ENCODE data around the gene RNF38.

Gene RNF38

GRCh38 chr9:36426945-36427344, 26.9 kb upstream of the RNF38 start:
- POLR2A ChIA-PET = no interaction called here
- peak in 1 of 3 donors; percentile 10 for DNase-seq
- no peak overlapping the region for H3K27ac ChIP-seq (ENCODE audit: insufficient read depth in 1 of 2, low read depth in 1 of 2, low read length in 2 of 2, poor library complexity in 1 of 2, severe bottlenecking in 2 of 2)
- CTCF ChIA-PET = interaction anchor here (0.8 to 1.1 kb wide), 3 partner anchors 9 to 15 kb away, joined by 3 to 4 read pairs (median 3); no protein-coding TSS in a partner anchor
- H3K4me1 ChIP-seq (ENCODE audit: control extremely low read depth in 1 of 4, control insufficient read depth in 4 of 4, insufficient read depth in 4 of 4, low read length in 3 of 4) = peaks cover 0 to 4% (median 2%) of the 10 kb centered on the region in 4 experiments
- peaks cover 0 to 15% (median 3%) of the 10 kb centered on the region in 4 experiments for H3K36me3 ChIP-seq (ENCODE audit: control insufficient read depth in 4 of 4, insufficient read depth in 4 of 4, low read length in 3 of 4)
- peak overlapping the region in 1 of 7 experiments; percentile 34 for H3K4me3 ChIP-seq (ENCODE audit: control insufficient read depth in 1 of 7, extremely low read depth in 1 of 7, insufficient read depth in 4 of 7, low read depth in 2 of 7, low read length in 6 of 7)
- H3K27me3 ChIP-seq (replicated peaks in 2 of 5; ENCODE audit: control insufficient read depth in 4 of 5, insufficient read depth in 5 of 5, low read length in 4 of 5) = no peaks in the 10 kb centered on the region
- peaks cover 0 to 3% (median 1%) of the 10 kb centered on the region in 5 experiments for H3K9me3 ChIP-seq (ENCODE audit: control extremely low read depth in 1 of 5, control insufficient read depth in 4 of 5, insufficient read depth in 2 of 5, low read depth in 1 of 5, low read length in 4 of 5)

GRCh38 chr9:36426348-36426747, 26.3 kb upstream of the RNF38 start:
- no peaks in the 10 kb centered on the region for H3K27me3 ChIP-seq (replicated peaks in 2 of 5; ENCODE audit: control insufficient read depth in 4 of 5, insufficient read depth in 5 of 5, low read length in 4 of 5)
- no peak overlapping the region for H3K4me3 ChIP-seq (ENCODE audit: control insufficient read depth in 1 of 7, extremely low read depth in 1 of 7, insufficient read depth in 4 of 7, low read depth in 2 of 7, low read length in 6 of 7)
- CTCF ChIA-PET = interaction anchor here (1.1 to 1.3 kb wide), 3 partner anchors 10 to 19 kb away, joined by 3 to 8 read pairs (median 4); no protein-coding TSS in a partner anchor
- WGBS (ENCODE audit: insufficient coverage) = no CpG with 5 or more reads among the region's 5 CpGs
- H3K4me1 ChIP-seq (ENCODE audit: control extremely low read depth in 1 of 4, control insufficient read depth in 4 of 4, insufficient read depth in 4 of 4, low read length in 3 of 4) = peaks cover 0 to 4% (median 2%) of the 10 kb centered on the region in 4 experiments
- peaks cover 0 to 15% (median 3%) of the 10 kb centered on the region in 4 experiments for H3K36me3 ChIP-seq (ENCODE audit: control insufficient read depth in 4 of 4, insufficient read depth in 4 of 4, low read length in 3 of 4)
- DNase-seq = no peak
- peaks cover 0 to 3% (median 1%) of the 10 kb centered on the region in 5 experiments for H3K9me3 ChIP-seq (ENCODE audit: control extremely low read depth in 1 of 5, control insufficient read depth in 4 of 5, insufficient read depth in 2 of 5, low read depth in 1 of 5, low read length in 4 of 5)
- POLR2A ChIA-PET = no interaction called here
- no peak overlapping the region for H3K27ac ChIP-seq (ENCODE audit: insufficient read depth in 1 of 2, low read depth in 1 of 2, low read length in 2 of 2, poor library complexity in 1 of 2, severe bottlenecking in 2 of 2)

GRCh38 chr9:36424289-36425055, 24.4 kb upstream of the RNF38 start:
- Histone ChIP-seq H3K4me3 (ENCODE audit: control insufficient read depth in 1 of 7, extremely low read depth in 1 of 7, insufficient read depth in 4 of 7, low read depth in 2 of 7, low read length in 6 of 7) (no peak overlapping the region), H3K4me1 (ENCODE audit: control extremely low read depth in 1 of 4, control insufficient read depth in 4 of 4, insufficient read depth in 4 of 4, low read length in 3 of 4) (peaks cover 0 to 4% (median 2%) of the 10 kb centered on the region in 4 experiments), H3K36me3 (ENCODE audit: control insufficient read depth in 4 of 4, insufficient read depth in 4 of 4, low read length in 3 of 4) (peaks cover 0 to 13% (median 5%) of the 10 kb centered on the region in 4 experiments), H3K27ac (ENCODE audit: insufficient read depth in 1 of 2, low read depth in 1 of 2, low read length in 2 of 2, poor library complexity in 1 of 2, severe bottlenecking in 2 of 2) (no peak overlapping the region), H3K9me3 (ENCODE audit: control extremely low read depth in 1 of 5, control insufficient read depth in 4 of 5, insufficient read depth in 2 of 5, low read depth in 1 of 5, low read length in 4 of 5) (peaks cover 0 to 3% (median 1%) of the 10 kb centered on the region in 5 experiments), H3K27me3 (replicated peaks in 2 of 5; ENCODE audit: control insufficient read depth in 4 of 5, insufficient read depth in 5 of 5, low read length in 4 of 5) (no peaks in the 10 kb centered on the region)
- CTCF ChIA-PET = no interaction called here
- DNase-seq = no peak
- 95% methylated on average over 3 of the region's 8 CpGs for WGBS (ENCODE audit: insufficient coverage)
- POLR2A ChIA-PET = no interaction called here

GRCh38 chr9:36423206-36423605, 23.1 kb upstream of the RNF38 start:
- peaks cover 0 to 4% (median 2%) of the 10 kb centered on the region in 4 experiments for H3K4me1 ChIP-seq (ENCODE audit: control extremely low read depth in 1 of 4, control insufficient read depth in 4 of 4, insufficient read depth in 4 of 4, low read length in 3 of 4)

GRCh38 chr9:36416890-36417289, 16.8 kb upstream of the RNF38 start:
- WGBS (ENCODE audit: insufficient coverage) = over 99% methylated on average over 9 of the region's 9 CpGs
- H3K27me3 ChIP-seq (replicated peaks in 2 of 5; ENCODE audit: control insufficient read depth in 4 of 5, insufficient read depth in 5 of 5, low read length in 4 of 5) = no peaks in the 10 kb centered on the region
- no peak for DNase-seq
- ChIA-PET CTCF (interaction anchor here (0.7 to 5.4 kb wide), 5 partner anchors 9 to 139 kb away, joined by 3 to 44 read pairs (median 5); no protein-coding TSS in a partner anchor), POLR2A (no interaction called here)
- peaks cover 0 to 8% (median 7%) of the 10 kb centered on the region in 4 experiments for H3K36me3 ChIP-seq (ENCODE audit: control insufficient read depth in 4 of 4, insufficient read depth in 4 of 4, low read length in 3 of 4)
- H3K4me3 ChIP-seq (ENCODE audit: control insufficient read depth in 1 of 7, extremely low read depth in 1 of 7, insufficient read depth in 4 of 7, low read depth in 2 of 7, low read length in 6 of 7) = no peak overlapping the region
- no peaks in the 10 kb centered on the region for H3K9me3 ChIP-seq (ENCODE audit: control extremely low read depth in 1 of 5, control insufficient read depth in 4 of 5, insufficient read depth in 2 of 5, low read depth in 1 of 5, low read length in 4 of 5)
- no peak overlapping the region for H3K27ac ChIP-seq (ENCODE audit: insufficient read depth in 1 of 2, low read depth in 1 of 2, low read length in 2 of 2, poor library complexity in 1 of 2, severe bottlenecking in 2 of 2)
- no peaks in the 10 kb centered on the region for H3K4me1 ChIP-seq (ENCODE audit: control extremely low read depth in 1 of 4, control insufficient read depth in 4 of 4, insufficient read depth in 4 of 4, low read length in 3 of 4)

More at GRCh38 chr9:36423206-36423605, 23.1 kb upstream of the RNF38 start:
- no peak for DNase-seq
- 100% methylated on average over 3 of the region's 3 CpGs for WGBS (ENCODE audit: insufficient coverage)
- CTCF ChIA-PET = interaction anchor here (1.0 to 3.9 kb wide), 6 partner anchors 16 to 146 kb away, joined by 3 to 31 read pairs (median 4); no protein-coding TSS in a partner anchor
- no peaks in the 10 kb centered on the region for H3K27me3 ChIP-seq (replicated peaks in 2 of 5; ENCODE audit: control insufficient read depth in 4 of 5, insufficient read depth in 5 of 5, low read length in 4 of 5)
- no peak overlapping the region for H3K27ac ChIP-seq (ENCODE audit: insufficient read depth in 1 of 2, low read depth in 1 of 2, low read length in 2 of 2, poor library complexity in 1 of 2, severe bottlenecking in 2 of 2)
- H3K9me3 ChIP-seq (ENCODE audit: control extremely low read depth in 1 of 5, control insufficient read depth in 4 of 5, insufficient read depth in 2 of 5, low read depth in 1 of 5, low read length in 4 of 5) = peaks cover 0 to 3% (median 1%) of the 10 kb centered on the region in 5 experiments
- H3K36me3 ChIP-seq (ENCODE audit: control insufficient read depth in 4 of 4, insufficient read depth in 4 of 4, low read length in 3 of 4) = peaks cover 0 to 13% (median 5%) of the 10 kb centered on the region in 4 experiments
- POLR2A ChIA-PET = no interaction called here
- H3K4me3 ChIP-seq (ENCODE audit: control insufficient read depth in 1 of 7, extremely low read depth in 1 of 7, insufficient read depth in 4 of 7, low read depth in 2 of 7, low read length in 6 of 7) = no peak overlapping the region

GRCh38 chr9:36415822-36416525, 15.9 kb upstream of the RNF38 start:
- WGBS (ENCODE audit: insufficient coverage) = 95% methylated on average over 6 of the region's 11 CpGs
- H3K9me3 ChIP-seq (ENCODE audit: control extremely low read depth in 1 of 5, control insufficient read depth in 4 of 5, insufficient read depth in 2 of 5, low read depth in 1 of 5, low read length in 4 of 5) = no peaks in the 10 kb centered on the region
- no peaks in the 10 kb centered on the region for H3K4me1 ChIP-seq (ENCODE audit: control extremely low read depth in 1 of 4, control insufficient read depth in 4 of 4, insufficient read depth in 4 of 4, low read length in 3 of 4)
- ChIA-PET POLR2A (no interaction called here), CTCF (interaction anchor here (0.8 to 5.4 kb wide), 6 partner anchors 8 to 143 kb away, joined by 3 to 44 read pairs (median 10); no protein-coding TSS in a partner anchor)
- peaks cover 0 to 8% (median 6%) of the 10 kb centered on the region in 4 experiments for H3K36me3 ChIP-seq (ENCODE audit: control insufficient read depth in 4 of 4, insufficient read depth in 4 of 4, low read length in 3 of 4)
- H3K4me3 ChIP-seq (ENCODE audit: control insufficient read depth in 1 of 7, extremely low read depth in 1 of 7, insufficient read depth in 4 of 7, low read depth in 2 of 7, low read length in 6 of 7) = no peak overlapping the region
- H3K27ac ChIP-seq (ENCODE audit: insufficient read depth in 1 of 2, low read depth in 1 of 2, low read length in 2 of 2, poor library complexity in 1 of 2, severe bottlenecking in 2 of 2) = no peak overlapping the region
- DNase-seq = no peak
- no peaks in the 10 kb centered on the region for H3K27me3 ChIP-seq (replicated peaks in 2 of 5; ENCODE audit: control insufficient read depth in 4 of 5, insufficient read depth in 5 of 5, low read length in 4 of 5)

Data from common myeloid progenitor, CD34-positive (primary cell).